PC-3 (cell line): Measurements from ENCODE around the gene GFPT2. TPM values are rescaled to one million over a fixed set of nuclear protein-coding genes. Genes with fewer than 3 reads are reported as not detected.

Experiments used
- ATAC-seq: fragments of 200-7000 bp; cut with Tn5 transposase; 2 replicates; pipeline ENCODE4 v1.9.1; 2020; ENCODE audit warnings: mild to moderate bottlenecking, moderate library complexity
- BruUV-seq: library from RNA; stranded (reverse); fragments of 400-500 nt; replicated peaks from 2 replicates; lab custom pipeline; 2021; lab: Mats Ljungman, UMichigan
- CTCF ChIA-PET: fragments of 300-600 bp; sonication (Branson Sonifier 250); formaldehyde crosslinking; loops from one replicate; lab custom pipeline; 2022; ENCODE audit warnings: antibody characterized with exemption; lab: Charles Lee
- POLR2A ChIA-PET: fragments of 300-600 bp; sonication (Branson Sonifier 250); formaldehyde crosslinking; loops from one replicate; lab custom pipeline; 2022; ENCODE audit warnings: antibody characterized with exemption; ENCODE audit not compliant: unreplicated experiment; lab: Charles Lee
- DNase-seq: peaks from one replicate; pipeline ENCODE4 v3.0.0-alpha.2; 2015
- H2AFZ ChIP-seq: fragments of 300-600 bp; sonication (generic); 2 replicates; pipeline ENCODE4 v1.6.0; 2016; ENCODE audit warnings: antibody characterized with exemption, low read length
- H3F3A ChIP-seq: fragments of 300-600 bp; sonication (generic); one replicate; pipeline ENCODE4 v1.6.0; 2017; ENCODE audit warnings: antibody characterized with exemption, low read length, control low read depth, mild to moderate bottlenecking; ENCODE audit not compliant: unreplicated experiment
- H3K27ac ChIP-seq: fragments of 300-600 bp; sonication (generic); 2 replicates; pipeline ENCODE4 v1.5.1; 2016; ENCODE audit warnings: mild to moderate bottlenecking, low read length
- H3K27me3 ChIP-seq: fragments of 300-600 bp; sonication (generic); 2 replicates; pipeline ENCODE4 v1.6.1; 2016; ENCODE audit warnings: low read length, mixed read lengths
- H3K36me3 ChIP-seq: fragments of 300-600 bp; sonication (generic); 2 replicates; pipeline ENCODE4 v1.6.1; 2016; ENCODE audit warnings: low read depth, mixed run types, low read length, mixed read lengths
- H3K4me1 ChIP-seq: fragments of 300-600 bp; sonication (generic); 2 replicates; pipeline ENCODE4 v1.5.1; 2016; ENCODE audit warnings: low read length; ENCODE audit not compliant: insufficient read depth
- H3K4me2 ChIP-seq: fragments of 300-600 bp; sonication (generic); 2 replicates; pipeline ENCODE4 v1.6.0; 2016; ENCODE audit warnings: low read length
- H3K4me3 ChIP-seq: fragments of 300-600 bp; sonication (generic); 2 replicates; pipeline ENCODE4 v1.5.1; 2016; ENCODE audit warnings: mild to moderate bottlenecking, low read length, mixed read lengths
- H3K79me2 ChIP-seq: fragments of 300-600 bp; sonication (generic); 2 replicates; pipeline ENCODE4 v1.6.1; 2017; ENCODE audit warnings: low read length, mixed read lengths
- H3K9ac ChIP-seq: fragments of 300-600 bp; sonication (generic); 2 replicates; pipeline ENCODE4 v1.6.0; 2016; ENCODE audit warnings: mild to moderate bottlenecking, low read length
- H3K9me2 ChIP-seq: fragments of 300-600 bp; sonication (generic); replicated peaks from 2 replicates; pipeline ENCODE4 v1.6.1; 2016; ENCODE audit warnings: mixed run types, low read length, mixed read lengths
- H3K9me3 ChIP-seq: fragments of 300-600 bp; sonication (generic); 2 replicates; pipeline ENCODE4 v1.6.1; 2016; ENCODE audit warnings: low read length, mixed read lengths
- H4K20me1 ChIP-seq: fragments of 300-600 bp; sonication (generic); 2 replicates; pipeline ENCODE4 v1.6.1; 2016; ENCODE audit warnings: low read length, mixed read lengths
- EZH2 ChIP-seq: fragments of 300-600 bp; sonication (generic); IDR thresholded peaks from one replicate; pipeline ENCODE4 v1.6.1; 2017; ENCODE audit warnings: antibody characterized with exemption, mild to moderate bottlenecking, low read length; ENCODE audit not compliant: unreplicated experiment
- EZH2phosphoT487 ChIP-seq: fragments of 300-600 bp; sonication (generic); IDR thresholded peaks from 2 replicates; pipeline ENCODE4 v1.6.1; 2018; ENCODE audit warnings: mild to moderate bottlenecking, antibody characterized with exemption, low read length, borderline replicate concordance
- intact Hi-C: fragments of 100-400 bp; cut with micrococcal nuclease; formaldehyde crosslinking; loops from 2 replicates; pipeline ENCODE4 v1.9.0; 2023
- total RNA-seq: library from RNA; depleted of rRNA; stranded (reverse); fragments of >200 nt; gene quantifications from 2 replicates; pipeline ENCODE4 v1.2.3, GENCODE V29; 2014
- TF ChIP-seq, protein P1 (sequence below): fragments of 300-600 bp; sonication (generic); conservative IDR thresholded peaks from 2 replicates; pipeline ENCODE4 v1.5.1; 2017; ENCODE audit warnings: antibody characterized with exemption, low read depth, mild to moderate bottlenecking, low read length

Gene GFPT2
- total RNA-seq, 1 experiment from 2014 or later, result 2.2 TPM

DNA sequence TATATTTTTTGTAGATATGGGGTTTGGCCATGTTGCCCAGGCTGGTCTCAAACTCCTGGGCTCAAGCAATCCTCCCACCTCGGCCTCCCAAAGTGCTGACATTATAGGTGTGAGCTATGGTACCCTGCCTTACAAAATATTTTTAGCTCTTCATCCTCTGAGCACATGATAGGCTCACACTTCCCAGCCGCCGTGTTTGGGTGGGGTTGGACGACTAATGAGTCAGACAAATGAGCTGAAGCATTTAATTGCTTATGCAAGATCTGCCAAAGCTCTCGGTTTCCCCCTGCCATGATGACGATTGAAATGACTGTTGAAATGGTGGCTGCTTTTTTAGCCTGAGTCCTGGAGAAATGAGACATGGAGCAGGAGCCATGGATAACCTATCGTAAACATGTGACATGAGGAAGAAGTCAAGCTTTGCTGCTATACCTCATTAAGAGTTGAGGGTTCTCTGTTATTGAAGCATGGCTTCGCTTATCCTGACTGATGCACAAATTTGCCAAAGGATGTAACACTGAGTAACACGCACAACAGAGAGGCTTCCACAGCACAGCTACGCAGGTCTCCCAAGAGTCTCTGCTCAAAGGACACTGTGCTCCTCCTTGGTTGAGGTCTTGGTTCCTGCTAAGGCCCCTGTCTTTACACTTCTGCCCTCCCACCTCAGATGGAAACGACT, 48.2 kb upstream of the GFPT2 start:
- no peaks in the 10 kb centered on the region for H3K9me3 ChIP-seq
- H2AFZ ChIP-seq, result no peak overlapping the region
- no peaks in the 10 kb centered on the region for H3K9me2 ChIP-seq
- no peak for ATAC-seq
- no peak overlapping the region for H3K4me3 ChIP-seq
- TF ChIP-seq, protein P1, sequence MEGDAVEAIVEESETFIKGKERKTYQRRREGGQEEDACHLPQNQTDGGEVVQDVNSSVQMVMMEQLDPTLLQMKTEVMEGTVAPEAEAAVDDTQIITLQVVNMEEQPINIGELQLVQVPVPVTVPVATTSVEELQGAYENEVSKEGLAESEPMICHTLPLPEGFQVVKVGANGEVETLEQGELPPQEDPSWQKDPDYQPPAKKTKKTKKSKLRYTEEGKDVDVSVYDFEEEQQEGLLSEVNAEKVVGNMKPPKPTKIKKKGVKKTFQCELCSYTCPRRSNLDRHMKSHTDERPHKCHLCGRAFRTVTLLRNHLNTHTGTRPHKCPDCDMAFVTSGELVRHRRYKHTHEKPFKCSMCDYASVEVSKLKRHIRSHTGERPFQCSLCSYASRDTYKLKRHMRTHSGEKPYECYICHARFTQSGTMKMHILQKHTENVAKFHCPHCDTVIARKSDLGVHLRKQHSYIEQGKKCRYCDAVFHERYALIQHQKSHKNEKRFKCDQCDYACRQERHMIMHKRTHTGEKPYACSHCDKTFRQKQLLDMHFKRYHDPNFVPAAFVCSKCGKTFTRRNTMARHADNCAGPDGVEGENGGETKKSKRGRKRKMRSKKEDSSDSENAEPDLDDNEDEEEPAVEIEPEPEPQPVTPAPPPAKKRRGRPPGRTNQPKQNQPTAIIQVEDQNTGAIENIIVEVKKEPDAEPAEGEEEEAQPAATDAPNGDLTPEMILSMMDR, result no peak
- TF ChIP-seq EZH2 (no peak), EZH2phosphoT487 (no peak)
- ChIA-PET POLR2A (no interaction called here), CTCF (no interaction called here)
- no TSS peak for BruUV-seq
- no peak overlapping the region for H3K9ac ChIP-seq
- no peak overlapping the region for H3K27ac ChIP-seq
- H3F3A ChIP-seq, result no peaks in the 10 kb centered on the region
- H3K4me2 ChIP-seq, result no peak overlapping the region
- no peaks in the 10 kb centered on the region for H4K20me1 ChIP-seq
- no peaks in the 10 kb centered on the region for H3K27me3 ChIP-seq
- H3K4me1 ChIP-seq, result no peaks in the 10 kb centered on the region
- intact Hi-C loops, result no loop called here
- no peaks in the 10 kb centered on the region for H3K79me2 ChIP-seq
- no peaks in the 10 kb centered on the region for H3K36me3 ChIP-seq
- no peak for DNase-seq

DNA sequence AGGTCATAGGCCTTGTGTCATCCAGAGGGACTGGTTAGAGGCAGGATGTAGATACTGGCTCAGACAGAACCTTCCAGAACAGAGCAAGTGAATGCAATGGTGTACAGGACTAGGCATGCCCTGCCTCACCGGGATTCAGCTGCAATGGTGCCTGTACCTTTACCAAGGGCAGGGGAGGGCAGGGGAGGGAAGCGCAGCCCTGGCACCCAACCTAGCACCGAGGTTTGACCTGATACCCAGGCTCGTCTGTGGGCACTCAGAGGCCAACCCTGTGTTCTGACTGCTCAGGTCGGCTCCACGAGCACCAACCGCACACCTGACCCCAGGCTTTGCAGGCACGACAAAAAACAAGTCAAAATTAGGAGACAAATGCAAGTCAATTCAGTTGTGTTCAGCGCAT, 47.3 kb upstream of the GFPT2 start:
- Histone ChIP-seq H3K79me2 (no peaks in the 10 kb centered on the region), H3K4me2 (no peak overlapping the region), H3K4me1 (no peaks in the 10 kb centered on the region), H3K36me3 (no peaks in the 10 kb centered on the region), H3K27me3 (no peaks in the 10 kb centered on the region), H3K4me3 (no peak overlapping the region), H3K9me2 (no peaks in the 10 kb centered on the region), H3K27ac (no peak overlapping the region), H4K20me1 (no peaks in the 10 kb centered on the region), H2AFZ (no peak overlapping the region), H3K9me3 (no peaks in the 10 kb centered on the region), H3K9ac (no peak overlapping the region), H3F3A (no peaks in the 10 kb centered on the region)
- DNase-seq (no peak), ATAC-seq (no peak)
- intact Hi-C loops, result no loop called here
- TF ChIP-seq, protein P1, result no peak
- no peak for TF ChIP-seq EZH2
- no peak for TF ChIP-seq EZH2phosphoT487
- BruUV-seq, result no TSS peak
- ChIA-PET CTCF (no interaction called here), POLR2A (no interaction called here)

DNA sequence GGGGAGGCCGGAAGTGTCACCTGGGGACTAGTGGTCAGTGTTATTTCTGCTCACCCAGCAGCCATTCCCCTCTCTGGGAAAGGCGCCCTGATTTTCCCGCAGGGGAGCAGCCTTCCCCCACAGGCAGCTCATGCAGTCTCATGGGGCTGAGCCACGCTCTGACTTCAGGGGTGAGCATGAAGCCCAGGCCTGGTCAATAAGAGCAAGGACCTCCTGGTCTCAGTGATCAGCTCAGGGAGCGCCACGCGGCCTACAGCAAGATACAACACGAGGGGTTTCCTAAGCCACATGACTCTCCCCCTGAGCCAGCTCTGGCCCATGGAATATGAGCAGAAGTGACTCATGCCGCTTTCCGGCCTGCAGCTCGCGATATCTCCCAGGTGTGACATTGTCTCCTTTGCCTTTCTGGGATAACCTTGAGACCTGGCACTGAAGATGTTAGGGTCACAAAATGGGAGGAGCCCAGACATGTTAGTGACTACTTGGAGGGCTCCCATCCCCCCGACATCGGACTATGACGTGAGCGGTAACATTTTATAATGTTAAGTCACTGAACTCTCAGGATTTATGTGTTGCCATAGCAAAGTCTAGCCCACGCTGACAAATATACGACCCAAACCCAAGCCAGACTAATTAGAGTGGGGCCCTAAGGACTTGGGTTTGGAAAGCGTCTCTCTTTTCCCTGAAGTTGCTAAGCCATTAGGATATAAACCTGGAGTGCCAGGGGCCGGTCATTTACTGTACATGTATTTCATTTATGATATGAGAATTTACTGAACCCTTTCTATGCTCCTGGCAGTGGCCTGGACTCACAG, 46.5 kb upstream of the GFPT2 start:
- TF ChIP-seq, protein P1, result no peak
- TF ChIP-seq EZH2, result no peak
- TF ChIP-seq EZH2phosphoT487, result no peak
- Histone ChIP-seq H3K9me3 (no peaks in the 10 kb centered on the region), H3K4me1 (no peaks in the 10 kb centered on the region), H3K9ac (no peak overlapping the region), H3K36me3 (no peaks in the 10 kb centered on the region), H3K27me3 (no peaks in the 10 kb centered on the region), H3K4me2 (no peak overlapping the region), H3K9me2 (no peaks in the 10 kb centered on the region), H3K27ac (no peak overlapping the region), H3K79me2 (no peaks in the 10 kb centered on the region), H4K20me1 (no peaks in the 10 kb centered on the region), H3F3A (no peaks in the 10 kb centered on the region), H3K4me3 (no peak overlapping the region), H2AFZ (no peak overlapping the region)
- POLR2A ChIA-PET, result no interaction called here
- intact Hi-C loops, result no loop called here
- no TSS peak for BruUV-seq
- DNase-seq, result no peak
- ATAC-seq, result no peak
- CTCF ChIA-PET, result no interaction called here
